Activated naive CD4-positive, alpha-beta T cell treated with anti-CD3 and anti-CD28 coated beads, Interleukin-2, amount 50 U/mL, for 72 hours (primary cell): ENCODE results near the gene ABHD10. TPM values are rescaled to one million over a fixed set of nuclear protein-coding genes. Genes with fewer than 3 reads are reported as not detected.
"Not testable (repeated sequence)": the region's sequence is repeated elsewhere in the genome, so short reads cannot be mapped to it uniquely, and the experiment has no call there.

ENCODE experiments used
- ATAC-seq, 2 donors: fragments of 150-1000 bp; cut with Tn5 transposase; 2 replicates each; pipeline ENCODE4 v1.10.0; 2021; ENCODE audit warnings: mild to moderate bottlenecking in 2 of 2, moderate library complexity in 2 of 2
- DNase-seq, 2 donors: peaks; one replicate each; pipeline ENCODE4 v3.0.0; 2021 to 2022; ENCODE audit warnings: low spot score in 2 of 2
- H3K27ac Mint-ChIP-seq, 2 donors: one replicate each; pipeline ENCODE4 v1.8.0; 2022; ENCODE audit warnings: mild to moderate bottlenecking in 2 of 2, mixed read lengths in 2 of 2
- H3K36me3 Mint-ChIP-seq, 2 donors: one replicate each; pipeline ENCODE4 v1.8.0; 2022; ENCODE audit warnings: mixed read lengths in 2 of 2
- H3K9me3 Mint-ChIP-seq, 2 donors: one replicate each; pipeline ENCODE4 v1.8.0; 2022; ENCODE audit warnings: mixed read lengths in 2 of 2
- total RNA-seq, 2 donors: library from RNA; stranded (reverse); gene quantifications; one replicate each; pipeline ENCODE4 v1.2.3, GENCODE V29; 2022

ABHD10 gene
- total RNA-seq, 2 donors from 2014 or later = 68.1 to 87.6 TPM

GRCh38 chr3:112037194-112037593, 58.4 kb downstream of the ABHD10 start:
- H3K27ac Mint-ChIP-seq, DNase-seq, ATAC-seq, H3K9me3 Mint-ChIP-seq, H3K36me3 Mint-ChIP-seq: not testable (repeated sequence)

- no peak for ATAC-seq
- H3K9me3 Mint-ChIP-seq = no peaks in the 10 kb centered on the region
- DNase-seq = no peak
- no peaks in the 10 kb centered on the region for H3K36me3 Mint-ChIP-seq
- no peak overlapping the region for H3K27ac Mint-ChIP-seq
These were observed 60.0 kb downstream of the ABHD10 start for GRCh38 chr3:112038863-112039262.

- no peak for DNase-seq
- Mint-ChIP-seq H3K9me3 (no peaks in the 10 kb centered on the region), H3K27ac (no peak overlapping the region), H3K36me3 (no peaks in the 10 kb centered on the region)
- no peak for ATAC-seq
These were observed 62.5 kb downstream of the ABHD10 start for GRCh38 chr3:112041321-112041720.

- ATAC-seq = no peak
- Mint-ChIP-seq H3K27ac (no peak overlapping the region), H3K36me3 (no peaks in the 10 kb centered on the region), H3K9me3 (no peaks in the 10 kb centered on the region)
- no peak for DNase-seq
These were observed 64.0 kb downstream of the ABHD10 start for GRCh38 chr3:112042842-112043280.

Other genes starting within 250 kb of the ABHD10 start
- 1 to 10 TPM; 1.9 to 2.1 TPM for gene PHLDB2, start 119.8 kb upstream of the ABHD10 start, total RNA-seq
- gene TAGLN3, start 19.9 kb downstream of the ABHD10 start, total RNA-seq = 1 to 10 TPM in 1 of 2 donors, under 1 TPM in 1; 0.49 to 6.9 TPM
- not detected for gene TMPRSS7, start 55.7 kb downstream of the ABHD10 start, total RNA-seq
- 10 to 100 TPM in 1 of 2 donors, 1 to 10 TPM in 1; 6.5 to 11.2 TPM for gene C3orf52, start 107.4 kb downstream of the ABHD10 start, total RNA-seq
- gene GCSAM, start 154.2 kb downstream of the ABHD10 start, total RNA-seq = 10 to 100 TPM in 1 of 2 donors, 1 to 10 TPM in 1; 5.2 to 23.7 TPM